Tibial artery (tissue), 4 donors: ENCODE measurements around the gene FZR1.

Experiments used
- DNase-seq, 2 donors: peaks; one replicate each; pipeline ENCODE4 v3.0.0-alpha.2; 2019
- H3K27ac ChIP-seq, 2 donors: fragments of 200-600 bp; sonication (generic) in 1 of 2; 1 replicate in 1 of 2; 2 replicates in 1 of 2; pipeline ENCODE4 v1.5.1; 2018 to 2019; ENCODE audit warnings: mild to moderate bottlenecking in 1 of 2
- H3K27me3 ChIP-seq, 2 donors: fragments of 200-600 bp; sonication (generic) in 1 of 2; one replicate each; pipeline versions ENCODE4 v1.5.1 to v1.6.0; 2016 to 2019
- H3K36me3 ChIP-seq, 3 donors: fragments of 200-600 bp; sonication (generic) in 2 of 3; one replicate each; pipeline ENCODE4 v1.5.1; 2016 to 2019; ENCODE audit warnings: mild to moderate bottlenecking in 2 of 3
- H3K4me1 ChIP-seq, 4 donors: fragments of 200-600 bp; sonication (generic) in 2 of 4; 1 replicate in 3 of 4; 2 replicates in 1 of 4; pipeline ENCODE4 v1.5.1; 2016 to 2019
- H3K4me3 ChIP-seq, 2 donors: fragments of 200-600 bp; sonication (generic) in 1 of 2; 1 replicate in 1 of 2; 2 replicates in 1 of 2; pipeline ENCODE4 v1.5.1; 2018 to 2019; ENCODE audit warnings: mild to moderate bottlenecking in 2 of 2
- H3K9me3 ChIP-seq, 3 donors: fragments of 200-600 bp; sonication (generic) in 1 of 3; one replicate each; pipeline ENCODE4 v1.5.1; 2016 to 2019
- intact Hi-C: fragments of 100-400 bp; cut with DNase I; formaldehyde crosslinking; loops from one replicate; pipeline ENCODE4 v1.15.0; 2023; ENCODE audit warnings: low total_unique reads
- TF ChIP-seq, protein P1 (sequence below), 2 experiments: fragments of 200-600 bp in 1 of 2; fragments of 450-650 bp in 1 of 2; IDR thresholded peaks; one replicate each; pipeline ENCODE4 v1.5.1; 2017 to 2019; ENCODE audit warnings: antibody characterized with exemption in 2 of 2, mild to moderate bottlenecking in 1 of 2, moderate library complexity in 1 of 2

Gene FZR1

DNA sequence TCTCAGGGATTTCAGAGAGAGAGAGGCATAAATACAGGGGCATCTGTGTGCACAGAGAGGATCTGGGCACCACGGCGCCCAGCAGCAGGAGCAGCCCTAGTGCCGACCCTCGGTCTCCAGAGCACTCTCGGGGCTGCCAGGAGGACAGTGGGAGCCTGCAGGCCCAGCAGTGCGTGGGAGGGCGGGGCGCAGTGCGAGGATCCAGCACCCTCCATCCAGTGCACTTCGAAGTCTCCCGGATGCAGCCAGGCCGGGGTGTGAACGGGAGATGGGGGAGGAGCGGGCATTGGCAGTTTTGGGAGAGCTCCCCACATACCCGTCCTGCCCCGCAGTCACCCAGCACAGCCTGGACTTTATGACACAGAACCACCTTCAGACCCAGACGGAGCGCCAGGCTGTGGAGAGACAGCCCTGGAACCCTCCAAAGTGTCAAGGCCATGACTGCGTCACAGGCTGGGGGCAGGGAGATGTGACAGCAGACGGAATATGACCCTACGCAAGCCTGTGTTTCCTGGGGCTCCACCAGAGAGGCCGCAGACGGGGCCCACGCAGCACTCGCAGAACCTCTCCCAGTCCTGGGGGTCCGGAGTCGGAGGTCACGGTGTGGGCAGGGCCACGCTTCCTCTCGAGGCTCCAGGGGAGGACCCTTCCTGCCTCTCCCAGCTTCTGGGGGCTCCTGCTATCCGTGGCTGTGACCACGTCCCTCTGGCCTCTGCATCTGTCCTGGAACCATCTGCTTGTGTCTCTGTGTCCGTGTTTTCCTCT, 18.1 kb downstream of the FZR1 start:
- no peak overlapping the region for H3K4me3 ChIP-seq
- DNase-seq: no peak
- H3K27ac ChIP-seq: no peak overlapping the region
- H3K4me1 ChIP-seq: peaks cover 0 to 7% (median 0%) of the 10 kb centered on the region in 4 donors
- TF ChIP-seq, protein P1, sequence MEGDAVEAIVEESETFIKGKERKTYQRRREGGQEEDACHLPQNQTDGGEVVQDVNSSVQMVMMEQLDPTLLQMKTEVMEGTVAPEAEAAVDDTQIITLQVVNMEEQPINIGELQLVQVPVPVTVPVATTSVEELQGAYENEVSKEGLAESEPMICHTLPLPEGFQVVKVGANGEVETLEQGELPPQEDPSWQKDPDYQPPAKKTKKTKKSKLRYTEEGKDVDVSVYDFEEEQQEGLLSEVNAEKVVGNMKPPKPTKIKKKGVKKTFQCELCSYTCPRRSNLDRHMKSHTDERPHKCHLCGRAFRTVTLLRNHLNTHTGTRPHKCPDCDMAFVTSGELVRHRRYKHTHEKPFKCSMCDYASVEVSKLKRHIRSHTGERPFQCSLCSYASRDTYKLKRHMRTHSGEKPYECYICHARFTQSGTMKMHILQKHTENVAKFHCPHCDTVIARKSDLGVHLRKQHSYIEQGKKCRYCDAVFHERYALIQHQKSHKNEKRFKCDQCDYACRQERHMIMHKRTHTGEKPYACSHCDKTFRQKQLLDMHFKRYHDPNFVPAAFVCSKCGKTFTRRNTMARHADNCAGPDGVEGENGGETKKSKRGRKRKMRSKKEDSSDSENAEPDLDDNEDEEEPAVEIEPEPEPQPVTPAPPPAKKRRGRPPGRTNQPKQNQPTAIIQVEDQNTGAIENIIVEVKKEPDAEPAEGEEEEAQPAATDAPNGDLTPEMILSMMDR (IDR thresholded peaks at IDR 0.05): no peak
- no peaks in the 10 kb centered on the region for H3K27me3 ChIP-seq
- no peaks in the 10 kb centered on the region for H3K9me3 ChIP-seq
- intact Hi-C loops: no loop called here
- H3K36me3 ChIP-seq: peaks cover 43 to 86% (median 59%) of the 10 kb centered on the region in 3 donors

DNA sequence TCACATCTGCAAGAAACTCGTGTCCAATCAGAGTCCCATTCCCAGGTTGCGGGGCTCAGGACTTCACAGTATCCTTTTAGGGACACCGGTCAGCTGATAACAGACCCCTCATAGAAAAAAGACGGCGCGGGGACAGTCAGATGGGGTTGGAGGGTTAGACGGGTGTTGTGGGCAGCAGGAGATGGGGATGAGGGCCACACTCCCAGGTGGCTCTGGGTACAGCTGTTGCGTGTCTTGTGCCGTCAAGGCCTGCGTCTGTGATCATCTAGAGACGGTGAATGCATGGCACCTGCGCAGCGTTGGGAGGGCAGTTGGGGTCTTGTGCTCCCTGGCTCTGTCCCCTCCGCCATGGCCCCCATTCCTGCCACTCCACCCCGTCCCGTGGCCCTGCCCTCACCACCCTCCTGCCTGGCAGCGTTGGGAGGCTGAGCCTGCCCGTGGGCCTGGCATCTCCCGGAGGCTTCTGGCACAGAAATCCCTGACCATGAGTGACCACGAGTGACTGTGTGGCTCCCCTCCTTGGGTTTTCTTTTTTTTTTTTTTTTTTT, 18.9 kb downstream of the FZR1 start:
- DNase-seq: no peak
- no peak overlapping the region for H3K27ac ChIP-seq

DNA sequence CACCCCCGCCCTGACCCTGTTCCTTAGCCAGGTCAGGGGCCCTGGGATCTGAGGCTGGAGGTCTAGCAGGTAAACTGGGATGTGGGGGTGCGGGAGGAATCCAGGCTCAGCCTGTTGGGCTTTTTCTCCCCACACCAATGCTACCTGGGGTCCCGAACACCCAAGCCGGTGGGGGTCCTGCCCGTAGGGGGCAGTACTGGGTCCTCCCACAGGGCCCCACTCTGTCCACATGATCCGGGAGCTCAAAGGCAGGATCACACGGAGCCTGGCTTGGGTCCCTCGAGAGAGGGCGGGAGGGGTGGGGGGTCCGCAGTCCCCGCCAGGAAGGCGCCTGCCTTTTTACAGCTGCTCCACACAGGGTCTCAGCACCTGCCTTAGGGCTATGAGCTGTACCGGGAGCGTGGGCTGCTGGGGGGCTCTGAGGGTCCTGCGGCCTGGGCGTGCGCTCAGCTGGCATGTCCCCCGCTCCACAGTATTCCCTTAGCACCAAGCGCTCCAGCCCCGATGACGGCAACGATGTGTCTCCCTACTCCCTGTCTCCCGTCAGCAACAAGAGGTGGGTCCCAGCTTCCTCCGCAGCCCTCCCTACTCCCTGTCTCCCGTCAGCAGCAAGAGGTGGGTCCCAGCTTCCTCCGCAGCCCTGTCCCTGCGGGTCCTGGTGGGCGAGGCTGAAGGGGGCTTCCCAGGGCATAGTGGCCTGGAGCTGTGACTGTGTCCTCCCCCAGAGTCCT, 20.6 kb downstream of the FZR1 start:
- Histone ChIP-seq H3K9me3 (no peaks in the 10 kb centered on the region), H3K36me3 (peaks cover 46 to 80% (median 70%) of the 10 kb centered on the region in 3 donors), H3K27ac (no peak overlapping the region), H3K27me3 (no peaks in the 10 kb centered on the region), H3K4me3 (no peak overlapping the region), H3K4me1 (no peaks in the 10 kb centered on the region)
- TF ChIP-seq, protein P1 (IDR thresholded peaks at IDR 0.05): no peak
- no peak for DNase-seq
- intact Hi-C loops: no loop called here

More for the DNA sequence above, 18.9 kb downstream of the FZR1 start:
- intact Hi-C loops: no loop called here
- H3K36me3 ChIP-seq: peaks cover 43 to 79% (median 55%) of the 10 kb centered on the region in 3 donors
- TF ChIP-seq, protein P1 (IDR thresholded peaks at IDR 0.05): no peak
- H3K27me3 ChIP-seq: no peaks in the 10 kb centered on the region
- H3K4me3 ChIP-seq: no peak overlapping the region
- H3K4me1 ChIP-seq: peaks cover 0 to 7% (median 0%) of the 10 kb centered on the region in 4 donors
- H3K9me3 ChIP-seq: no peaks in the 10 kb centered on the region

DNA sequence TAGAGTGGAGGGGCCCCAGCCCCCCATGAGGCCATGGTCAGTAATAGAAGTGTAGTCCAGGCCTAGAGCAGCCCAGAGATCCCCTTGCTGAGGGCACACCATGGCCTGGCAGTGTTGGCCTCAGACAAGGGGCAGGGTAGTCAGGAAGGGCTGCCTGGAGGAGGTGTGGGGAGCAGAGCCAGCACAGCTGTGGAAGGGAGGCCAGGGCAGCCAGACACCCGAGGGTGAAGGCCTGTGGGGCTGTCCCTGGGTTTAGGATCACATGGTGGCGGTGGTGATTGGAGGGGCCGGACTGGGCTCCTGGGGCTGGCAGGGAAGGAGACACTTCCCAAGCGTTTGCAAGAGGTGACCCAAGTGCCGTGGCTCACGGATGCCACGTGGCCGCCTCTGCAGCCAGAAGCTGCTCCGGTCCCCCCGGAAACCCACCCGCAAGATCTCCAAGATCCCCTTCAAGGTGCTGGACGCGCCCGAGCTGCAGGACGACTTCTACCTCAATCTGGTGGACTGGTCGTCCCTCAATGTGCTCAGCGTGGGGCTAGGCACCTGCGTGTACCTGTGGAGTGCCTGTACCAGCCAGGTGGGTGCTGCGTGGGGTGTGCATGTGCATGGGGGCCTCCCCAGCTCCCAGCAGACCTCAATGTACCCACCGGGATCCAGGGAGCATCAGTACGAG, 21.3 kb downstream of the FZR1 start:
- no peaks in the 10 kb centered on the region for H3K9me3 ChIP-seq
- H3K27ac ChIP-seq: no peak overlapping the region
- no peaks in the 10 kb centered on the region for H3K4me1 ChIP-seq
- H3K27me3 ChIP-seq: no peaks in the 10 kb centered on the region
- H3K4me3 ChIP-seq: no peak overlapping the region
- intact Hi-C loops: no loop called here
- no peak for DNase-seq
- H3K36me3 ChIP-seq: peaks cover 53 to 80% (median 77%) of the 10 kb centered on the region in 3 donors
- TF ChIP-seq, protein P1 (IDR thresholded peaks at IDR 0.05): no peak

DNA sequence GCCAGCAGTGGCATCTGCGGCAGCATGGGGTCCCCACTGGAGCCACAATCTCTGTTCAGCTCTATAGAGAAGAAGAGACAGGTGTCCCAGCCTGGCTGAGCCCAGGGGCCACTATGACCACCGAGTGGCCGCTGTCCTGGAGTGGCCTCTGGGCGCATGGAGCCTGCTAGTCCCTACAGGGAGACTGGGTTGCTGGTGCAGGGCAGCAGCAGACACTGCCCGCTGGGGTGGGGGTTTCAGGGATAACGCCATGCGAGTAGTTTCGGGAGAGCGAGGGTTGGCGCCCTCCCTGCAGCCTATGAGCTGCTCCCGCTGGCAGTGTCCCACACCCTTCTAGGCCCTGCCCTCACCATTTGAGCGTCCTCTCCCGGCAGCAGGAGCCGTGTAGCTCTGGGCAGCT, 22.0 kb downstream of the FZR1 start:
- Histone ChIP-seq H3K36me3 (peaks cover 58 to 80% (median 78%) of the 10 kb centered on the region in 3 donors), H3K4me1 (no peaks in the 10 kb centered on the region), H3K27ac (no peak overlapping the region), H3K4me3 (no peak overlapping the region), H3K27me3 (no peaks in the 10 kb centered on the region), H3K9me3 (no peaks in the 10 kb centered on the region)
- intact Hi-C loops: no loop called here
- no peak for DNase-seq
- TF ChIP-seq, protein P1 (IDR thresholded peaks at IDR 0.05): no peak
